BLaER1 treated with 17β-estradiol and CSF1 and Interleukin-3, amounts not matched to agents 10 nM and 100 nM (cell line): ENCODE measurements around the gene ZNF451.
A peak's percentile ranks its signal among the peaks of the same experiment; 100 is the strongest.
"Not testable (repeated sequence)": the region's sequence is repeated elsewhere in the genome, so short reads cannot be mapped to it uniquely, and the experiment has no call there.

Source experiments
- H3K27ac ChIP-seq, 11 experiments: shearing (Covaris generic); formaldehyde crosslinking; 2 replicates each; pipeline ENCODE4 v1.8.1; 2022
- H3K27me3 ChIP-seq, 11 experiments: shearing (Covaris generic); formaldehyde crosslinking; 2 replicates each; pipeline ENCODE4 v1.8.1; 2022
- H3K36me3 ChIP-seq, 11 experiments: shearing (Covaris generic); formaldehyde crosslinking; 2 replicates each; pipeline ENCODE4 v1.8.1; 2022
- H3K4me1 ChIP-seq, 10 experiments: shearing (Covaris generic); formaldehyde crosslinking; 2 replicates each; pipeline ENCODE4 v1.8.1; 2022
- H3K4me2 ChIP-seq, 11 experiments: shearing (Covaris generic); formaldehyde crosslinking; 2 replicates each; pipeline ENCODE4 v1.8.1; 2022
- H3K4me3 ChIP-seq, 10 experiments: shearing (Covaris generic); formaldehyde crosslinking; 2 replicates each; pipeline ENCODE4 v1.8.1; 2022
- H3K9ac ChIP-seq, 11 experiments: shearing (Covaris generic); formaldehyde crosslinking; 2 replicates each; pipeline ENCODE4 v1.8.1; 2022
- H3K9me3 ChIP-seq, 11 experiments: shearing (Covaris generic); formaldehyde crosslinking; replicated peaks in 1 of 11; 2 replicates each; pipeline ENCODE4 v1.8.1; 2022
- H4K20me1 ChIP-seq, 11 experiments: shearing (Covaris generic); formaldehyde crosslinking; 2 replicates each; pipeline ENCODE4 v1.8.1; 2022
- Cebpa-rat ChIP-seq, 11 experiments: shearing (Covaris generic); IDR thresholded peaks; 2 replicates each; pipeline ENCODE4 v1.8.1; 2022

ZNF451 gene

GRCh38 chr6:57089687-57090457, at the start of gene ZNF451:
TSS of gene ZNF451 (plus strand) at chr6:57090188. CDS start at chr6:57090254, 66 bp downstream.
- Histone ChIP-seq H3K9me3 (no peaks in the 10 kb centered on the region), H3K27me3 (no peaks in the 10 kb centered on the region), H3K36me3 (peaks cover 15 to 36% (median 26%) of the 10 kb centered on the region in 11 experiments; a peak in 19 of 22 replicates)

GRCh38 chr6:57044061-57044460, 45.9 kb upstream of the ZNF451 start:
- not testable (repeated sequence) for H3K27ac ChIP-seq

More at GRCh38 chr6:57089687-57090457, at the start of gene ZNF451:
- H3K4me2 ChIP-seq = peak within 1 kb of the TSS; percentile 62 to 83 (median 76)
- peak within 1 kb of the TSS; percentile 42 to 82 (median 78); a peak in 21 of 22 replicates for H3K27ac ChIP-seq
- H3K9ac ChIP-seq = peak within 1 kb of the TSS; percentile 77 to 85 (median 82)
- peaks cover 27 to 43% (median 35%) of the 10 kb centered on the region in 10 experiments for H3K4me1 ChIP-seq
- H4K20me1 ChIP-seq = peaks cover 21 to 37% (median 35%) of the 10 kb centered on the region in 11 experiments; a peak in 20 of 22 replicates
- H3K4me3 ChIP-seq = peak within 1 kb of the TSS; percentile 62 to 72 (median 68)
- no peak for TF ChIP-seq Cebpa-rat (IDR thresholded peaks at IDR 0.05)

GRCh38 chr6:57044568-57044967, 45.4 kb upstream of the ZNF451 start:
- no peaks in the 10 kb centered on the region for H3K27me3 ChIP-seq

More at GRCh38 chr6:57044061-57044460, 45.9 kb upstream of the ZNF451 start:
- Histone ChIP-seq H3K4me1 (peaks cover 11 to 17% (median 12%) of the 10 kb centered on the region in 10 experiments), H3K36me3 (peaks cover under 1 to 11% (median 2%) of the 10 kb centered on the region in 11 experiments; a peak in 12 of 22 replicates), H4K20me1 (peaks cover 0 to 13% (median 11%) of the 10 kb centered on the region in 11 experiments; a peak in 14 of 22 replicates)
- H3K9me3 ChIP-seq, H3K4me2 ChIP-seq, H3K27me3 ChIP-seq, H3K4me3 ChIP-seq, H3K9ac ChIP-seq: not testable (repeated sequence)

GRCh38 chr6:57046332-57047256, 43.4 kb upstream of the ZNF451 start, which contains the start of gene KIAA1586:
TSS of gene KIAA1586 (plus strand) at chr6:57046693. CDS start at chr6:57046756, 63 bp downstream.
- Histone ChIP-seq H3K9ac (peak within 1 kb of the TSS; percentile 32 to 82 (median 77); a peak in 21 of 22 replicates), H3K4me2 (peak within 1 kb of the TSS; percentile 30 to 77 (median 70)), H3K36me3 (peaks cover 24 to 37% (median 27%) of the 10 kb centered on the region in 11 experiments), H4K20me1 (peaks cover 10 to 35% (median 33%) of the 10 kb centered on the region in 11 experiments; a peak in 17 of 22 replicates), H3K4me3 (peak within 1 kb of the TSS; percentile 52 to 73 (median 66)), H3K27ac (peak within 1 kb of the TSS in 10 of 11 experiments; percentile 52 to 79 (median 73); a peak in 20 of 22 replicates), H3K4me1 (peaks cover 14 to 25% (median 22%) of the 10 kb centered on the region in 10 experiments)
- H3K27me3 ChIP-seq, H3K9me3 ChIP-seq: not testable (repeated sequence)

More at GRCh38 chr6:57044568-57044967, 45.4 kb upstream of the ZNF451 start:
- Histone ChIP-seq H3K36me3 (peaks cover 5 to 16% (median 7%) of the 10 kb centered on the region in 11 experiments; a peak in 15 of 22 replicates), H3K9me3 (no peaks in the 10 kb centered on the region), H3K4me1 (peaks cover 14 to 22% (median 17%) of the 10 kb centered on the region in 10 experiments), H3K27ac (no peak overlapping the region), H3K9ac (no peak overlapping the region), H3K4me2 (no peak overlapping the region), H3K4me3 (no peak overlapping the region), H4K20me1 (peaks cover 0 to 18% (median 16%) of the 10 kb centered on the region in 11 experiments; a peak in 14 of 22 replicates)
- no peak for TF ChIP-seq Cebpa-rat (IDR thresholded peaks at IDR 0.05)

- H3K36me3 ChIP-seq = peaks cover 31 to 43% (median 33%) of the 10 kb centered on the region in 11 experiments
- not testable (repeated sequence) for H3K27me3 ChIP-seq, H3K27ac ChIP-seq
Measured at GRCh38 chr6:57047257-57047585, 42.8 kb upstream of the ZNF451 start.

GRCh38 chr6:57047859-57048258, 42.1 kb upstream of the ZNF451 start:
- peak overlapping the region; percentile 32 to 67 (median 52); a peak in 19 of 20 replicates for H3K4me3 ChIP-seq
- peaks cover 14 to 25% (median 22%) of the 10 kb centered on the region in 10 experiments for H3K4me1 ChIP-seq
- peaks cover 12 to 43% (median 33%) of the 10 kb centered on the region in 11 experiments; a peak in 17 of 22 replicates for H4K20me1 ChIP-seq
- H3K9me3 ChIP-seq, H3K27me3 ChIP-seq: not testable (repeated sequence)
- H3K36me3 ChIP-seq = peaks cover 35 to 49% (median 39%) of the 10 kb centered on the region in 11 experiments
- H3K27ac ChIP-seq = peak overlapping the region in 5 of 11 experiments; percentile 25 to 35 (median 26); a peak in 3 of 22 replicates
- peak overlapping the region; percentile 66 to 88 (median 81) for H3K4me2 ChIP-seq
- peak overlapping the region; percentile 26 to 67 (median 48); a peak in 15 of 22 replicates for H3K9ac ChIP-seq

More at GRCh38 chr6:57047257-57047585, 42.8 kb upstream of the ZNF451 start:
- not testable (repeated sequence) for H3K9me3 ChIP-seq, H3K4me2 ChIP-seq, H3K4me3 ChIP-seq, H3K9ac ChIP-seq
- Histone ChIP-seq H4K20me1 (peaks cover 12 to 41% (median 33%) of the 10 kb centered on the region in 11 experiments; a peak in 17 of 22 replicates), H3K4me1 (peaks cover 14 to 25% (median 22%) of the 10 kb centered on the region in 10 experiments)

GRCh38 chr6:57048577-57048976, 41.4 kb upstream of the ZNF451 start:
- H3K27ac ChIP-seq = no peak overlapping the region

GRCh38 chr6:57063847-57064246, 26.1 kb upstream of the ZNF451 start:
- no peak overlapping the region for H3K4me3 ChIP-seq
- no peak overlapping the region for H3K4me2 ChIP-seq
- H3K27ac ChIP-seq = no peak overlapping the region
- H3K9ac ChIP-seq = no peak overlapping the region
- TF ChIP-seq Cebpa-rat (IDR thresholded peaks at IDR 0.05) = no peak
- H3K36me3 ChIP-seq = peaks cover 50 to 99% (median 66%) of the 10 kb centered on the region in 11 experiments
- H3K9me3 ChIP-seq = no peaks in the 10 kb centered on the region; a peak in 1 of 22 replicates
- H3K27me3 ChIP-seq = no peaks in the 10 kb centered on the region
- no peaks in the 10 kb centered on the region for H4K20me1 ChIP-seq
- H3K4me1 ChIP-seq = peaks cover 0 to 18% (median 7%) of the 10 kb centered on the region in 10 experiments; a peak in 16 of 20 replicates

More at GRCh38 chr6:57048577-57048976, 41.4 kb upstream of the ZNF451 start:
- H3K4me1 ChIP-seq = peaks cover 14 to 25% (median 22%) of the 10 kb centered on the region in 10 experiments
- H3K36me3 ChIP-seq = peaks cover 42 to 56% (median 46%) of the 10 kb centered on the region in 11 experiments
- peak overlapping the region in 9 of 11 experiments; percentile 26 to 67 (median 48); a peak in 10 of 22 replicates for H3K9ac ChIP-seq
- H3K4me3 ChIP-seq = peak overlapping the region in 9 of 10 experiments; percentile 42 to 67 (median 53); a peak in 12 of 20 replicates
- peaks cover 12 to 43% (median 33%) of the 10 kb centered on the region in 11 experiments; a peak in 17 of 22 replicates for H4K20me1 ChIP-seq
- H3K9me3 ChIP-seq = no peaks in the 10 kb centered on the region
- H3K4me2 ChIP-seq = peak overlapping the region; percentile 66 to 88 (median 81)
- no peaks in the 10 kb centered on the region for H3K27me3 ChIP-seq
- TF ChIP-seq Cebpa-rat (IDR thresholded peaks at IDR 0.05) = no peak
